SK-N-SH (cell line): Measurements from ENCODE around the gene GRM1. TPM values are rescaled to one million over a fixed set of nuclear protein-coding genes. Genes with fewer than 3 reads are reported as not detected.

Experiments used
- CTCF ChIA-PET: fragments of 300-600, 350-600 bp; formaldehyde crosslinking; extraction: SDS; loops from one replicate; lab custom pipeline; 2021; lab: Yijun Ruan, JAX
- POLR2A ChIA-PET: fragments of 350-600 bp; sonication (Branson Sonifier 250); formaldehyde crosslinking; extraction: SDS; loops from one replicate; lab custom pipeline; 2020; ENCODE audit warnings: antibody characterized with exemption, inconsistent platforms; lab: Yijun Ruan, JAX
- DNase-seq: peaks from one replicate; pipeline ENCODE4 v3.0.0; 2012
- H2AFZ ChIP-seq: fragments of 200-600 bp; sonication (generic); 2 replicates; pipeline ENCODE4 v1.8.1; 2016; ENCODE audit warnings: antibody characterized with exemption, mild to moderate bottlenecking, low read depth
- H3F3A ChIP-seq: fragments of 200-600 bp; sonication (generic); replicated peaks from 2 replicates; pipeline ENCODE3; 2016; ENCODE audit warnings: antibody characterized with exemption, mild to moderate bottlenecking; ENCODE audit not compliant: insufficient read depth
- H3K27ac ChIP-seq, 2 experiments: fragments of 200-500 bp in 1 of 2; fragments of 200-600 bp in 1 of 2; sonication (Bioruptor generic) in 1 of 2; sonication (generic), shearing (Covaris generic) in 1 of 2; 2 replicates each; pipeline versions ENCODE4 v1.5.1 to v1.6.1; 2014 to 2016; ENCODE audit warnings: low read depth in 2 of 2, inconsistent platforms in 1 of 2, low read length in 1 of 2, mild to moderate bottlenecking in 1 of 2, mixed read lengths in 1 of 2
- H3K27me3 ChIP-seq: fragments of 200-600 bp; sonication (generic), shearing (Covaris generic); 2 replicates; pipeline ENCODE4 v1.6.1; 2016; ENCODE audit warnings: mixed run types; ENCODE audit not compliant: insufficient read depth
- H3K36me3 ChIP-seq, 2 experiments: fragments of 200-500 bp in 1 of 2; fragments of 200-600 bp in 1 of 2; sonication (Bioruptor generic) in 1 of 2; sonication (generic) in 1 of 2; replicated peaks in 1 of 2; 2 replicates each; pipeline versions ENCODE3 to v1.5.1; 2014 to 2016; ENCODE audit warnings: low read length in 1 of 2, mild to moderate bottlenecking in 1 of 2; ENCODE audit not compliant: insufficient read depth in 2 of 2, control insufficient read depth in 1 of 2
- H3K4me1 ChIP-seq, 2 experiments: fragments of 200-500 bp in 1 of 2; fragments of 200-600 bp in 1 of 2; sonication (Bioruptor generic) in 1 of 2; sonication (generic), shearing (Covaris generic) in 1 of 2; 2 replicates each; pipeline versions ENCODE4 v1.5.1 to v1.6.1; 2014 to 2016; ENCODE audit warnings: low read depth in 1 of 2, low read length in 1 of 2, mixed run types in 1 of 2; ENCODE audit not compliant: insufficient read depth in 2 of 2, control insufficient read depth in 1 of 2
- H3K4me2 ChIP-seq: fragments of 200-600 bp; sonication (generic), shearing (Covaris generic); 2 replicates; pipeline ENCODE4 v1.6.1; 2017; ENCODE audit warnings: mixed run types
- H3K4me3 ChIP-seq, 2 experiments: fragments of 200-500 bp in 1 of 2; fragments of 200-600 bp in 1 of 2; sonication (Bioruptor generic) in 1 of 2; sonication (generic), shearing (Covaris generic) in 1 of 2; 2 replicates each; pipeline versions ENCODE4 v1.5.1 to v1.8.1; 2014 to 2016; ENCODE audit warnings: low read depth in 2 of 2, inconsistent platforms in 1 of 2, low read length in 1 of 2, mild to moderate bottlenecking in 1 of 2, mixed read lengths in 1 of 2, moderate library complexity in 1 of 2
- H3K79me2 ChIP-seq: fragments of 200-600 bp; sonication (generic); 2 replicates; pipeline ENCODE4 v1.8.1; 2017; ENCODE audit warnings: mild to moderate bottlenecking; ENCODE audit not compliant: insufficient read depth
- H3K9ac ChIP-seq: fragments of 200-600 bp; sonication (generic); 2 replicates; pipeline ENCODE4 v1.6.1; 2017; ENCODE audit warnings: mixed run types
- H3K9me2 ChIP-seq: fragments of 200-600 bp; sonication (generic); 2 replicates; pipeline ENCODE4 v1.6.1; 2017; ENCODE audit warnings: mixed run types
- H3K9me3 ChIP-seq: fragments of 200-600 bp; sonication (generic); 2 replicates; pipeline ENCODE4 v1.6.1; 2017; ENCODE audit warnings: mixed run types, mild to moderate bottlenecking, moderate library complexity
- H4K20me1 ChIP-seq: fragments of 200-600 bp; sonication (generic); 2 replicates; pipeline ENCODE4 v1.6.1; 2017; ENCODE audit warnings: mild to moderate bottlenecking, mixed run types; ENCODE audit not compliant: insufficient read depth
- CHD2 ChIP-seq: fragments of 150-350 bp; IDR thresholded peaks from 2 replicates; pipeline ENCODE4 v1.6.1; 2018; ENCODE audit warnings: low read length; ENCODE audit not compliant: partially characterized antibody
- ELF1 ChIP-seq: IDR thresholded peaks from 2 replicates; pipeline ENCODE4 v1.4.0; 2012
- EZH2phosphoT487 ChIP-seq: fragments of 200-600 bp; sonication (generic); IDR thresholded peaks from 2 replicates; pipeline ENCODE4 v1.6.1; 2017; ENCODE audit warnings: low read depth, mixed run types, mild to moderate bottlenecking, antibody characterized with exemption, moderate library complexity, borderline replicate concordance
- FOSL2 ChIP-seq: IDR thresholded peaks from 2 replicates; pipeline ENCODE4 v1.4.0; 2012; ENCODE audit warnings: low read depth, mild to moderate bottlenecking, moderate library complexity, borderline replicate concordance
- FOXJ3 ChIP-seq: sonication (generic); formaldehyde crosslinking; IDR thresholded peaks from 2 replicates; pipeline ENCODE4 v1.5.1; 2020; ENCODE audit warnings: mild to moderate bottlenecking, missing genetic modification reagents
- GABPA ChIP-seq: IDR thresholded peaks from 2 replicates; pipeline ENCODE4 v1.4.0; 2012; ENCODE audit warnings: low read depth, mild to moderate bottlenecking
- GATA2 ChIP-seq: sonication (generic); formaldehyde crosslinking; IDR thresholded peaks from 2 replicates; pipeline ENCODE4 v1.5.0; 2020; ENCODE audit warnings: mild to moderate bottlenecking, missing genetic modification reagents
- NFIC ChIP-seq: IDR thresholded peaks from 2 replicates; pipeline ENCODE4 v1.4.0; 2012; ENCODE audit warnings: borderline replicate concordance
- RCOR1 ChIP-seq: fragments of 150-350 bp; IDR thresholded peaks from 2 replicates; pipeline ENCODE4 v1.6.1; 2017; ENCODE audit warnings: antibody characterized with exemption, low read length
- RFX5 ChIP-seq: IDR thresholded peaks from 2 replicates; pipeline ENCODE4 v1.6.1; 2012; ENCODE audit warnings: mild to moderate bottlenecking, improper control_type of control experiment, low read length
- RXRA ChIP-seq: IDR thresholded peaks from 2 replicates; pipeline ENCODE4 v1.4.0; 2012; ENCODE audit warnings: low read depth, mild to moderate bottlenecking, borderline replicate concordance
- TAF1 ChIP-seq: IDR thresholded peaks from 2 replicates; pipeline ENCODE4 v1.6.1; 2012; ENCODE audit warnings: low read depth, mild to moderate bottlenecking, low read length, moderate library complexity, borderline replicate concordance
- WGBS: methylation state at CpG from one replicate; pipeline ENCODE4 v1.1.6; 2017; ENCODE audit warnings: low lambda C conversion rate; 5-methylcytosine and 5-hydroxymethylcytosine counted together
- polyA plus RNA-seq, 3 experiments: library from polyadenylated mRNA; depleted of rRNA; stranded (reverse); fragments of >200 nt; gene quantifications; 2 replicates each; pipeline ENCODE4 v1.2.3, GENCODE V29; 2012
- TF ChIP-seq, protein P1 (sequence below): fragments of 150-350 bp; IDR thresholded peaks from 2 replicates; pipeline ENCODE4 v1.6.1; 2016; ENCODE audit warnings: mild to moderate bottlenecking, low read depth, low read length
- TF ChIP-seq, protein P2 (sequence below): fragments of 150-350 bp; IDR thresholded peaks from 2 replicates; pipeline ENCODE4 v1.6.1; 2017; ENCODE audit warnings: antibody characterized with exemption, low read length, low read depth, borderline replicate concordance
- TF ChIP-seq, protein P3 (sequence below): IDR thresholded peaks from 2 replicates; pipeline ENCODE4 v1.4.0; 2012; ENCODE audit warnings: low read depth
- TF ChIP-seq, protein P4 (sequence below): IDR thresholded peaks from 2 replicates; pipeline ENCODE4 v1.6.1; 2012; ENCODE audit warnings: mild to moderate bottlenecking, low read depth, low read length, moderate library complexity

GRM1 gene
- polyA plus RNA-seq, 1 of the 3 experiments (the other 2 are of a cell fraction): 0.05 TPM

DNA sequence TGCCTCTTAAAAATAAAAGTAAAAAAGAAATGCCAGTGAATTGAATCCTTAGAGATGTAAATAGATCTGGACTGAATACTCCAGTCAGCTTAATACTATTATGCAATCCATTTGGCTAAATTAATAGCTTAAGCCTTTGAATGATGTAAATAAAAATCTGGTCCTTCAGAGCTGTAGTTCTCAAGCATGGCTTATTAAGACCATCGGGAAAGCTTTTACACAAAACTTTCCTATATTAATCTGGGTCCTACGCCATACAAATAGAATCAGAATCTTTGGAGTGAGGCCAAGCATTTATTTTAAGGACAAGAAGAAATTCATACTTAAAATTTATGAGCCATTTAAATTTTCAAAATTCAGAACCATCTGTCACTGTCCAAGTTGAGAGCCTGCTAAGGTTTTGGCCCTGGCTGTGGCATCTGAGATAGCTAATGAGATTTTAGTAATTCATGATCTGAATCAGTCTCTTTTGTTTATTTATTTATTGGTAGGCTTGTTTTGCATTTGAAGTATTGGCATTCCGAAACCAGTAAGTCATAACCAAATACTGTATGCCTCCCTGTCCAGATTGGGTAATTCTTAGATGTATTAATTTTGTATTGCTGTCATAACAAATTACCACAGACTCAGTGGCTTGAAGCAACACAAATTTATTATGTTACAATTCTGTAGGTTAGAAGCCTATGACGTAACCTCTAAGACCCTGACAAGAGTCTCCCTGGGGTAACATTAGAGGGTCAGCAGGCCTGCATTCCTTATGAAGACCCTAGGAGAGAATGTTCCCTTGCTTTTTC, 286.7 kb downstream of the GRM1 start:
- Histone ChIP-seq H3K9me2 (no peaks in the 10 kb centered on the region), H3K27me3 (no peaks in the 10 kb centered on the region)
- CTCF ChIA-PET: no interaction called here

More for the DNA sequence above, 286.7 kb downstream of the GRM1 start:
- no peak overlapping the region for H3K4me2 ChIP-seq
- no peaks in the 10 kb centered on the region for H3K9me3 ChIP-seq
- H3K79me2 ChIP-seq: no peaks in the 10 kb centered on the region
- DNase-seq: no peak
- no peak overlapping the region for H3K9ac ChIP-seq
- H4K20me1 ChIP-seq: no peaks in the 10 kb centered on the region
- no peak for TF ChIP-seq FOXJ3 (CRISPR knock-in tag)
- TF ChIP-seq NFIC: no peak
- TF ChIP-seq GABPA: no peak
- no peak for TF ChIP-seq ELF1
- no peak for TF ChIP-seq RXRA
- TF ChIP-seq, protein P1, sequence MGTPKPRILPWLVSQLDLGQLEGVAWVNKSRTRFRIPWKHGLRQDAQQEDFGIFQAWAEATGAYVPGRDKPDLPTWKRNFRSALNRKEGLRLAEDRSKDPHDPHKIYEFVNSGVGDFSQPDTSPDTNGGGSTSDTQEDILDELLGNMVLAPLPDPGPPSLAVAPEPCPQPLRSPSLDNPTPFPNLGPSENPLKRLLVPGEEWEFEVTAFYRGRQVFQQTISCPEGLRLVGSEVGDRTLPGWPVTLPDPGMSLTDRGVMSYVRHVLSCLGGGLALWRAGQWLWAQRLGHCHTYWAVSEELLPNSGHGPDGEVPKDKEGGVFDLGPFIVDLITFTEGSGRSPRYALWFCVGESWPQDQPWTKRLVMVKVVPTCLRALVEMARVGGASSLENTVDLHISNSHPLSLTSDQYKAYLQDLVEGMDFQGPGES: no peak
- TF ChIP-seq FOSL2: no peak
- TF ChIP-seq EZH2phosphoT487: no peak
- TF ChIP-seq RFX5: no peak
- TF ChIP-seq, protein P2, sequence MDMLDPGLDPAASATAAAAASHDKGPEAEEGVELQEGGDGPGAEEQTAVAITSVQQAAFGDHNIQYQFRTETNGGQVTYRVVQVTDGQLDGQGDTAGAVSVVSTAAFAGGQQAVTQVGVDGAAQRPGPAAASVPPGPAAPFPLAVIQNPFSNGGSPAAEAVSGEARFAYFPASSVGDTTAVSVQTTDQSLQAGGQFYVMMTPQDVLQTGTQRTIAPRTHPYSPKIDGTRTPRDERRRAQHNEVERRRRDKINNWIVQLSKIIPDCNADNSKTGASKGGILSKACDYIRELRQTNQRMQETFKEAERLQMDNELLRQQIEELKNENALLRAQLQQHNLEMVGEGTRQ: no peak
- no peak for TF ChIP-seq TAF1
- TF ChIP-seq RCOR1: no peak
- TF ChIP-seq GATA2 (CRISPR knock-in tag): no peak
- TF ChIP-seq, protein P3, sequence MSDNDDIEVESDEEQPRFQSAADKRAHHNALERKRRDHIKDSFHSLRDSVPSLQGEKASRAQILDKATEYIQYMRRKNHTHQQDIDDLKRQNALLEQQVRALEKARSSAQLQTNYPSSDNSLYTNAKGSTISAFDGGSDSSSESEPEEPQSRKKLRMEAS: no peak
- TF ChIP-seq CHD2: no peak
- TF ChIP-seq, protein P4, sequence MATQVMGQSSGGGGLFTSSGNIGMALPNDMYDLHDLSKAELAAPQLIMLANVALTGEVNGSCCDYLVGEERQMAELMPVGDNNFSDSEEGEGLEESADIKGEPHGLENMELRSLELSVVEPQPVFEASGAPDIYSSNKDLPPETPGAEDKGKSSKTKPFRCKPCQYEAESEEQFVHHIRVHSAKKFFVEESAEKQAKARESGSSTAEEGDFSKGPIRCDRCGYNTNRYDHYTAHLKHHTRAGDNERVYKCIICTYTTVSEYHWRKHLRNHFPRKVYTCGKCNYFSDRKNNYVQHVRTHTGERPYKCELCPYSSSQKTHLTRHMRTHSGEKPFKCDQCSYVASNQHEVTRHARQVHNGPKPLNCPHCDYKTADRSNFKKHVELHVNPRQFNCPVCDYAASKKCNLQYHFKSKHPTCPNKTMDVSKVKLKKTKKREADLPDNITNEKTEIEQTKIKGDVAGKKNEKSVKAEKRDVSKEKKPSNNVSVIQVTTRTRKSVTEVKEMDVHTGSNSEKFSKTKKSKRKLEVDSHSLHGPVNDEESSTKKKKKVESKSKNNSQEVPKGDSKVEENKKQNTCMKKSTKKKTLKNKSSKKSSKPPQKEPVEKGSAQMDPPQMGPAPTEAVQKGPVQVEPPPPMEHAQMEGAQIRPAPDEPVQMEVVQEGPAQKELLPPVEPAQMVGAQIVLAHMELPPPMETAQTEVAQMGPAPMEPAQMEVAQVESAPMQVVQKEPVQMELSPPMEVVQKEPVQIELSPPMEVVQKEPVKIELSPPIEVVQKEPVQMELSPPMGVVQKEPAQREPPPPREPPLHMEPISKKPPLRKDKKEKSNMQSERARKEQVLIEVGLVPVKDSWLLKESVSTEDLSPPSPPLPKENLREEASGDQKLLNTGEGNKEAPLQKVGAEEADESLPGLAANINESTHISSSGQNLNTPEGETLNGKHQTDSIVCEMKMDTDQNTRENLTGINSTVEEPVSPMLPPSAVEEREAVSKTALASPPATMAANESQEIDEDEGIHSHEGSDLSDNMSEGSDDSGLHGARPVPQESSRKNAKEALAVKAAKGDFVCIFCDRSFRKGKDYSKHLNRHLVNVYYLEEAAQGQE: no peak
- H2AFZ ChIP-seq: no peak overlapping the region
- H3K36me3 ChIP-seq: no peaks in the 10 kb centered on the region
- no peaks in the 10 kb centered on the region for H3F3A ChIP-seq
- 66% methylated on average over 4 of the region's 4 CpGs for WGBS
- POLR2A ChIA-PET: no interaction called here
- H3K4me3 ChIP-seq: no peak overlapping the region
- H3K4me1 ChIP-seq: no peaks in the 10 kb centered on the region
- H3K27ac ChIP-seq: no peak overlapping the region
